Activated CD4-positive, CD25-positive, alpha-beta regulatory T cell treated with anti-CD3 and anti-CD28 coated beads, Interleukin-2, amount 50 U/mL, for 72 hours (primary cell): ENCODE measurements around the gene FBXO42.
"Not testable (repeated sequence)": the region's sequence is repeated elsewhere in the genome, so short reads cannot be mapped to it uniquely, and the experiment has no call there.

Source experiments
- DNase-seq: peaks from one replicate; pipeline ENCODE4 v3.0.0; 2021

Gene FBXO42

GRCh38 chr1:16215882-16216753 is 136.2 kb downstream of the FBXO42 start:
- peak; percentile 59 for DNase-seq

DNA sequence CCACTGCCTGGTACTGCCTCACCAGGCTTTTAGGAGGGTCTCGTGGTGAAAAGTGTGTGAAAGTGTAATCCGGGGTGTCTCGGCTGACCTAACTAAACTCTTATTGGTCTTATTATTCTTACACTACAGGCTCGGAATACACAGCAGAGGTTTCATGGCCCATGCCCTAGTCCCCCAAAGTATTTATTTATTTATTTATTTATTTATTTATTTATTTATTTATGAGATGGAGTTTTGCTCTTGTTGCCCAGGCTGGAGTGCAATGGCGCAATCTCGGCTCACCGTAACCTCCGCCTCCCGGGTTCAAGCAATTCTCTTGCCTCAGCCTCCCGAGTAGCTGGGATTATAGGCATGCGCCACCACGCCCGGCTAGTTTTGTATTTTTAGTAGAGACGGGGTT is 137.0 kb downstream of the FBXO42 start:
- not testable (repeated sequence) for DNase-seq

DNA sequence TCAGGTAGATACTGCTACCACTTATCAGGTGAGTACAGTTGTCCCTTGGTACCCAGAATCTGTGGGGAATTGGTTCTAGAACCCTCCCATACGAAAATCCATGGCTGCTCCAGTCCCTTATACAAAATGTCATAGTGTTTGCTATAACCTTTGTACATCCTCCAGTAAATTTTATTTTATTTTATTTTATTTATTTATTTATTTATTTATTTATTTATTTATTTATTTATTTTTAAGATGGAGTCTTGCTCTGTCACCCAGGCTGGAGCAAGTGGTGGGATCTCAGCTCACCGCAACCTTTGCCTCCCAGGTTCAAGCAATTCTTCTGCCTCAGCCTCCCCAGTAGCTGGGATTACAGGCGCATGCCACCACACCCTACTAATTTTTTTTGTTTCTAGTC is 138.7 kb downstream of the FBXO42 start:
- DNase-seq, result not testable (repeated sequence)

DNA sequence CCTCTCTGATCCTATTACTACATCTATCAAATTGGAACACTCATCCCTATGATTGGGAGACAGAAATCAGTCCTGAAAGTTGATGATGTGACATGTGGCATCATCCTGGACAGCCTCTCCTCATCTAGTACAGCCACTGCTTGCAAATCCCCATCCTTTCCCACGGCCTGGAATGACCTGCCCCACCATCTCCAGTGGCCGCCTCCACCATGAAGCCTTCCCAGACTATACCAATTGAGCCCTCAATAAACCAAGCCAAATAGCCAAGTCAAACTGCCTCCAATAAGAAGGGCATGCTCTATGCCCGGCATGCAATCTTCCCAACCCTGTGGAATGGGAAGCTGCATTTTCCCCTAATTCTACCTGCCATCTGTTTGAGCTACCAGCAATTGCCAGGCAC is 139.3 kb downstream of the FBXO42 start:
- no peak for DNase-seq

DNA sequence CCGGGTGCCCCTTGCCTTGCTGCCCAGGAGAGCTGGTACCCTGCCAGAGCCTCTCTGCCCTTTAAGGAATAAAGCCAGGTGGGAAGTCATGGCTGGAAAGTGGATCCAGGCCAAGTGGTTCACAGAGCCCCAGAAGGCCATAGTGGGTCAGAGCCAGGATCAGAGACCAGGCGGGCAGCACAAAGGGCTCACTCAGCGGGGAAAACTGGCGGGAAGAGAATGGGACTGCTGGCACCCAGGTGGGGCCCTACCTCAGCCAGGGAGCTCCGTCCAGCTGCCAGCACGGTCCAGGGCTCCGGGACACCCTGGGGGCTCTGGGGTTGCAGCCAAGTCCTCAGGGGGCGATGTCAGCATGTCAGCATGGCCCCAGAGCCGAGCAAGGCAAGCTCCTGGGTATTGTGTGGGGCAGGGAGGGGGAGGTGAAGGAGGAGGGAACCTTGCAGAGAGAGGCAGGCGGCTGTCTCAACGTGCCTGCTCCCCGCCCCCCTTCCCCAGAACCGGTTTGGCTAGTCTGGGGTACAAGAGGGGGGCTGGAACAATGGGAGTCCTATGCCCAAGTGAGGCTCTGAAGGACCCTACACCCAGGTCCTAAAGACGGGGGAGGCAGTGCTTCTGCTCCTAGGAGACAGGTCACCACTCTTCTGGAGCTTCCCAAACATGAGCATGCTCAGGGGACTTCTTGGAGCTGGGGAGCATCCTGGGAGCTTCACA is 139.9 kb downstream of the FBXO42 start, which contains the start of gene ARHGEF19:
ARHGEF19 (minus strand) TSS at position 402 of the 711 bp plus-strand sequence. CDS start 3,598 bp downstream, outside the sequence.
- no peak for DNase-seq

- no peak for DNase-seq
These were observed 140.5 kb downstream of the FBXO42 start for GRCh38 chr1:16211824-16212223.

- DNase-seq, result no peak
These were observed 141.7 kb downstream of the FBXO42 start for GRCh38 chr1:16210581-16210980.

GRCh38 chr1:16209847-16210407 is 142.4 kb downstream of the FBXO42 start:
- no peak for DNase-seq

GRCh38 chr1:16209132-16209846 is 143.0 kb downstream of the FBXO42 start:
- no peak for DNase-seq

- no peak for DNase-seq
These were observed 143.9 kb downstream of the FBXO42 start for GRCh38 chr1:16208270-16208987.

DNA sequence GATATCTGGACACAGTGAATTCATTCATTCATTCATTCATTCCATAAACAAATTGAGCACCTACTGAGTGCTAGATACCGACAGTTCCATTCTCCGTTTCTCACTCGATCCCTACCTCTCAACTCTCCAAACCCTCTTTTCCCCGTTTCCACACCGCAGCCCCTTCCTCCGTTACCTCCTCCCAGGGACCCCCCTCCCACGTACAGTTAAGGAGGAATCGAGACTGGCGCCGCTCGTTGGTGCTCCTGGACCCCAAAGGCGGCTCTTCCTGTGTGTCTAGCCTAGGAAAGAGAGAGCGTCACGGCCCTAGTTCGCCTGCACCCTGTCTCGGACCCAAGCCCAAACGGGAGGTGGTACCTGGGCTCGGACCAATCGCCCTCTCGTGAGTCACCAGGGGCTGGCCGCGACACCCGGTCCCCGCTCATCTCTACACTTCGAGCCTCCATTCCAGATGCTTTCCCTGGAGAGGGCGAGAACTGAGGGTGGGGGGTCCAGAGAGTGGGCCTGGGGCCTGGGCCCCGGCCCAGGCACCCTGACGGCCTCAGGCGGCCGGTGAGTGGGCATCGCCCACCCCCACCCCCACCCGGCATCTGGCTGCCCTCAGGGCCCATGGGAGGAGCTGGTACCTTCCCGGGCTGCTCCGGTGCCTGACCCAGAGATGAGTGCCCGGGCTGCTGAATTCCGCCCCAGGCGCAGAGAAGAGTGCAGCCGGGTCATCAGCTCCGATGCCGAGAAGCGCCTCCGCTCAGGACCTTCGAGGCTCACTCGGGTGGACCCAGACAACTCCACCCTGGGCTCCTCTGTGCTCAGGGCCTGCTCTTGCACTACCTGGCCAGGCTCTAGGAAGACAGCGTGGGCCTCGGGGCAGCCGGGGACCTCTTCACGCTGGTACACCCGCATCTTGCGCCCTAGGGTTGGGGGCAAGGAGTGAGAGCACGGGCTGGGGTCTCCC is 144.7 kb downstream of the FBXO42 start:
- DNase-seq, result no peak

DNA sequence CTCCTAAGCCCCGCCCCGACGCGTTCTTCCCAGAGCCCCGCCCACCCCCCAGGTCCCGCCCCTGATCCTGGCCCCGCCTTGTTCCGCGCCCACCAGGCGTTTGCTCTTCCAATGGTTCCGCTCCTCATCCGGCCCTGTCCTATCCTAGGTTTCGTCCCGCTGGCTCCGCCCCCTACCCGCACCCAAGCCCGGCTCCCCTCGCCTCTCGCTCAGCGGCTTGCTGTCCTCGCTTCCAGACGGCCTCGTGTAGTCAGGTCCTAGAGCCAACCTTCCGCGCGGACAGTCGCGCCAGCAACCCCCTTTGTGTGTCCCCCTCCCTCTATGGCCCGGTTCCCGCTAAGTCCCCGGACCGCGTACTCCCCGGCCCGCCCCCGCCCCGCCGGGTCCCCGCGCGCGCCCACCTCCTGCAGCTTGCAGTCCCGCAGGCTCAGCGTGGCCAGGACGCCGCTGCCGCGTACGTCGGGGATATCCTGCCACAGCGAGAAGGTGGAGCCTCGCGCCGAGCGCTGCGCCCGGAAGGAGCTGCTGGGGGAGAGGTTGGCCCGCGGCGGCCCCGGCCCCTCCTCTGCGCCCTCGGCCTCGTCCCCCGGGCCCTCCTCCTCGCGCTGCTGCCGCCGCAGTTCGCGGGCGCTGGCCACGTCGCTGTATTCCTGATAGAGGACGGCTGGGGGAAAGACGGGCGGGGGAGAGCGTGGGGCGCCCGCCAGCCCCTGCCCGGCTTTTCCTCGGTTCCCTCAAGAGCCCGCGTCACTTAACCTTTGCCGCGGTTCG is 145.5 kb downstream of the FBXO42 start:
- DNase-seq, result peak; percentile 90

GRCh38 chr1:16205891-16206546 is 146.3 kb downstream of the FBXO42 start:
- DNase-seq, result no peak

DNA sequence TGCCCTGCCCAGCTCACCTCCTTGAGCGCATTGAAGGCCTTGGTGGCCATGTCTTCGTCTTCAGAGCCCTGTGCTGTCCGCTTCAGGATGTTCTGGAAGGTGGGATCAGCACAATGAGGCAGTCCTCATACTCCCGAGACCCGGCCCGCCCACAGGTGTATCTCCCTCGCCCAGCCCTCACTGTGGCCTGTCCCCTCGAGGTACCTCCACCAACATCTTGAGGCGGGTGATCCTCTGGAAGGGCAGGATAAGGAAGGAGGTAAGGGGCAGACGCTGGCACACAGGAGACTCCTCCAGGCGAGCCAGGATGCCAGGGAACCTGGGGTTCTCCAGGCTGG is 147.0 kb downstream of the FBXO42 start:
- DNase-seq, result no peak

DNA sequence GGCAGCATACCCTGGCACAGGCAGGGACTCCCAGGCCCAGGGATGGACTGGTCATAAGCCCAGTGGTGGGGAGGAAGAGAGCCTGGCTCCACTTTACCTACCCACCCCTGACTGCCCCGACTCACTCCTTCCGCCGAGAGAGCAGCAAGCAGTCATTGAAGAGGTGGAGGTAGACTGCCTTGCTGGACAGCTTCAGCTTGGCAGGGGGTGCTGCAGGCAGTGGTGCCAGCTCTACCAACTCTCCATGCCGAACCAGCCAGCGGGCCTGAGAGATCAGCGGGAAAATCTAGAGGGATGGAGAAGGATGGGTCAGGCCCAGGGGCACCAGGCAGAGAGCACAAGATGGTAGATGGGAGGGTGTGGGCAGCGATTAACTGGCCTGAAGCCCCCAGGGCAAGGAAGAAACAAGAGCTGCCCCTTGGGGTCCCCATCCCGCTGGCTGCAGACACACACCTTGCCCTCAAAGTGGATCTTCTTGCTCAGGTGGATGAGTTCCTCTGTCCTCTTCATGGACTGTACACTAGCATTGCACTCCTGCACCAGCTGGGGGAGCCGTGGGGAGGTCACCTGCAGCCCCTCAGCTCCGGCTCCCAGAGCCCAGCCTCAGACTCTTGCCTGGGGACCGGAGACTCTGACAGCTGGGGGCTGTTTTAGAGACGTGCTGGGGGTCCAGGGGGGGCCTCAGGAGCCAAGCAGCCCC is 147.5 kb downstream of the FBXO42 start:
- DNase-seq, result no peak

DNA sequence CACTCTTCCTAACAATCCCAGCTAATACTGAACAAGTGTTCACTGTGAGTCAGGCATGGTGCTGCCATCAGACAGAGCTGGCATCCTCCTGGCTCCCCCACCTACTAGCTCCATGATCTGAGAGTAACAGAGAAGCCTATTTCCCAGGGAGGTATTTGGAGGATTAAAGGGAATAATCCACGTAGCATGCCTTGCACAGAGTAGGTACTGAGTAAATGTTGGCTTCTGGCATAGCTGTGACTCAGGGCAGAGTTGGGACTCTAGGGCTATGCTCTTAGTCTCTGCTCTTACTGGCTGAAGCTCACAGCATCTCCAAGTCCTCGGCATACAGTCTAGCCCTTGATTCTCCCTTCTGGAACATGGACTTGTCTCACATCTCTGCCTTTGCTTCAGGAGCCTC is 148.1 kb downstream of the FBXO42 start:
- no peak for DNase-seq

GRCh38 chr1:16203550-16203949 is 148.7 kb downstream of the FBXO42 start:
- no peak for DNase-seq

GRCh38 chr1:16202281-16203210 is 149.7 kb downstream of the FBXO42 start:
- DNase-seq, result no peak
